ENCODE data around the gene SNCB.

DNA sequence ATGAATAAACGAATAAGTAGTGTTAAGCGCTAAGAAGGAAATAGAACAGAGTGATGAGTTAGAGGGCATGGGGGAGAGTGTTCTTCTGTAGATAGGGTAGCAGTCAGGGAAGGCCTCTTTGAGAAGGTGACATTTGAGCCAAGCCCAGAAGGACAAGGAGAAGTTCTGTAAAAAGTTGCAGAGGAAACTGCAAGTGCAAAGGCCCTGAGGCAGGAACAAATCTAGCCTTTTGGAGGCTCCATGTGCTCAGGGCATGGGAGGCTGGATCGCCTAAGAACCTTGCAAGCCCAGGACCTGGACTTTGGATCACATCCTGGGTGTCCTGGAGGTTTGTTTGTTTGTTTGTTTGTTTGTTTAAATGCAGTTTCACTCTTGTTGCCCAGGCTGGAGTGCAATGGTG, 8.1 kb upstream of the SNCB start:
- TF ChIP-seq, protein P1, sequence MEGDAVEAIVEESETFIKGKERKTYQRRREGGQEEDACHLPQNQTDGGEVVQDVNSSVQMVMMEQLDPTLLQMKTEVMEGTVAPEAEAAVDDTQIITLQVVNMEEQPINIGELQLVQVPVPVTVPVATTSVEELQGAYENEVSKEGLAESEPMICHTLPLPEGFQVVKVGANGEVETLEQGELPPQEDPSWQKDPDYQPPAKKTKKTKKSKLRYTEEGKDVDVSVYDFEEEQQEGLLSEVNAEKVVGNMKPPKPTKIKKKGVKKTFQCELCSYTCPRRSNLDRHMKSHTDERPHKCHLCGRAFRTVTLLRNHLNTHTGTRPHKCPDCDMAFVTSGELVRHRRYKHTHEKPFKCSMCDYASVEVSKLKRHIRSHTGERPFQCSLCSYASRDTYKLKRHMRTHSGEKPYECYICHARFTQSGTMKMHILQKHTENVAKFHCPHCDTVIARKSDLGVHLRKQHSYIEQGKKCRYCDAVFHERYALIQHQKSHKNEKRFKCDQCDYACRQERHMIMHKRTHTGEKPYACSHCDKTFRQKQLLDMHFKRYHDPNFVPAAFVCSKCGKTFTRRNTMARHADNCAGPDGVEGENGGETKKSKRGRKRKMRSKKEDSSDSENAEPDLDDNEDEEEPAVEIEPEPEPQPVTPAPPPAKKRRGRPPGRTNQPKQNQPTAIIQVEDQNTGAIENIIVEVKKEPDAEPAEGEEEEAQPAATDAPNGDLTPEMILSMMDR (IDR thresholded peaks at IDR 0.05 in 2 of 3, conservative IDR thresholded peaks at IDR 0.05 in 1 of 3; ENCODE audit: borderline replicate concordance in 1 of 3, insufficient read depth in 1 of 3, low read depth in 2 of 3, low read length in 2 of 3), result no peak
- no peak for TF ChIP-seq POLR2A (IDR thresholded peaks at IDR 0.05; ENCODE audit: borderline replicate concordance, extremely low read depth, insufficient read depth, insufficient read length)
- TF ChIP-seq FOSL1 (IDR thresholded peaks at IDR 0.05; ENCODE audit: low read depth), result no peak
- TF ChIP-seq, protein P2, sequence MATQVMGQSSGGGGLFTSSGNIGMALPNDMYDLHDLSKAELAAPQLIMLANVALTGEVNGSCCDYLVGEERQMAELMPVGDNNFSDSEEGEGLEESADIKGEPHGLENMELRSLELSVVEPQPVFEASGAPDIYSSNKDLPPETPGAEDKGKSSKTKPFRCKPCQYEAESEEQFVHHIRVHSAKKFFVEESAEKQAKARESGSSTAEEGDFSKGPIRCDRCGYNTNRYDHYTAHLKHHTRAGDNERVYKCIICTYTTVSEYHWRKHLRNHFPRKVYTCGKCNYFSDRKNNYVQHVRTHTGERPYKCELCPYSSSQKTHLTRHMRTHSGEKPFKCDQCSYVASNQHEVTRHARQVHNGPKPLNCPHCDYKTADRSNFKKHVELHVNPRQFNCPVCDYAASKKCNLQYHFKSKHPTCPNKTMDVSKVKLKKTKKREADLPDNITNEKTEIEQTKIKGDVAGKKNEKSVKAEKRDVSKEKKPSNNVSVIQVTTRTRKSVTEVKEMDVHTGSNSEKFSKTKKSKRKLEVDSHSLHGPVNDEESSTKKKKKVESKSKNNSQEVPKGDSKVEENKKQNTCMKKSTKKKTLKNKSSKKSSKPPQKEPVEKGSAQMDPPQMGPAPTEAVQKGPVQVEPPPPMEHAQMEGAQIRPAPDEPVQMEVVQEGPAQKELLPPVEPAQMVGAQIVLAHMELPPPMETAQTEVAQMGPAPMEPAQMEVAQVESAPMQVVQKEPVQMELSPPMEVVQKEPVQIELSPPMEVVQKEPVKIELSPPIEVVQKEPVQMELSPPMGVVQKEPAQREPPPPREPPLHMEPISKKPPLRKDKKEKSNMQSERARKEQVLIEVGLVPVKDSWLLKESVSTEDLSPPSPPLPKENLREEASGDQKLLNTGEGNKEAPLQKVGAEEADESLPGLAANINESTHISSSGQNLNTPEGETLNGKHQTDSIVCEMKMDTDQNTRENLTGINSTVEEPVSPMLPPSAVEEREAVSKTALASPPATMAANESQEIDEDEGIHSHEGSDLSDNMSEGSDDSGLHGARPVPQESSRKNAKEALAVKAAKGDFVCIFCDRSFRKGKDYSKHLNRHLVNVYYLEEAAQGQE (IDR thresholded peaks at IDR 0.05; ENCODE audit: low read depth), result no peak
- no peak for TF ChIP-seq POLR2AphosphoS5 (IDR thresholded peaks at IDR 0.05; ENCODE audit: low read depth, low read length)
- no peak for TF ChIP-seq RAD21 (IDR thresholded peaks at IDR 0.05; ENCODE audit: low read depth)
- no peak for TF ChIP-seq TCF7L2 (IDR thresholded peaks at IDR 0.05; ENCODE audit: borderline replicate concordance, extremely low read depth, insufficient read depth, insufficient read length)
- TF ChIP-seq, protein P3, sequence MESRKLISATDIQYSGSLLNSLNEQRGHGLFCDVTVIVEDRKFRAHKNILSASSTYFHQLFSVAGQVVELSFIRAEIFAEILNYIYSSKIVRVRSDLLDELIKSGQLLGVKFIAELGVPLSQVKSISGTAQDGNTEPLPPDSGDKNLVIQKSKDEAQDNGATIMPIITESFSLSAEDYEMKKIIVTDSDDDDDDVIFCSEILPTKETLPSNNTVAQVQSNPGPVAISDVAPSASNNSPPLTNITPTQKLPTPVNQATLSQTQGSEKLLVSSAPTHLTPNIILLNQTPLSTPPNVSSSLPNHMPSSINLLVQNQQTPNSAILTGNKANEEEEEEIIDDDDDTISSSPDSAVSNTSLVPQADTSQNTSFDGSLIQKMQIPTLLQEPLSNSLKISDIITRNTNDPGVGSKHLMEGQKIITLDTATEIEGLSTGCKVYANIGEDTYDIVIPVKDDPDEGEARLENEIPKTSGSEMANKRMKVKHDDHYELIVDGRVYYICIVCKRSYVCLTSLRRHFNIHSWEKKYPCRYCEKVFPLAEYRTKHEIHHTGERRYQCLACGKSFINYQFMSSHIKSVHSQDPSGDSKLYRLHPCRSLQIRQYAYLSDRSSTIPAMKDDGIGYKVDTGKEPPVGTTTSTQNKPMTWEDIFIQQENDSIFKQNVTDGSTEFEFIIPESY (IDR thresholded peaks at IDR 0.05; ENCODE audit: extremely low read depth, insufficient replicate concordance, low read length), result no peak
- no peak for TF ChIP-seq CEBPB (IDR thresholded peaks at IDR 0.05; ENCODE audit: low read depth)
- TF ChIP-seq, protein P4, sequence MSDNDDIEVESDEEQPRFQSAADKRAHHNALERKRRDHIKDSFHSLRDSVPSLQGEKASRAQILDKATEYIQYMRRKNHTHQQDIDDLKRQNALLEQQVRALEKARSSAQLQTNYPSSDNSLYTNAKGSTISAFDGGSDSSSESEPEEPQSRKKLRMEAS (IDR thresholded peaks at IDR 0.05), result no peak
- TF ChIP-seq EZH2 (IDR thresholded peaks at IDR 0.05), result no peak
- TF ChIP-seq JUND (IDR thresholded peaks at IDR 0.05), result no peak

All from HCT116 (cell line).